HepG2 (cell line): ENCODE measurements around the gene NUDT9. TPM values are rescaled to one million over a fixed set of nuclear protein-coding genes. Genes with fewer than 3 reads are reported as not detected.

Source experiments
- AGO1 ChIP-seq: fragments of 200-400 bp; formaldehyde crosslinking; IDR thresholded peaks from 2 replicates; pipeline ENCODE4 v1.6.1; 2017; ENCODE audit warnings: mild to moderate bottlenecking, low read depth, low read length, moderate library complexity; ENCODE audit not compliant: poor library complexity, severe bottlenecking
- ARNT ChIP-seq: fragments of 450-650 bp; IDR thresholded peaks from 2 replicates; pipeline ENCODE4 v1.6.1; 2017
- CBX2 ChIP-seq, 2 experiments: fragments of 200-600 bp in 1 of 2; sonication (generic); formaldehyde crosslinking in 1 of 2; IDR thresholded peaks; 2 replicates each; pipeline versions ENCODE4 v1.7.0 to v1.8.1; 2018 to 2022; ENCODE audit warnings: low read depth in 2 of 2, low read length in 1 of 2, mild to moderate bottlenecking in 1 of 2, missing genetic modification reagents in 1 of 2
- MLX ChIP-seq: IDR thresholded peaks from 2 replicates; pipeline ENCODE4 v1.6.1; 2016
- NAIF1 ChIP-seq: sonication (generic); formaldehyde crosslinking; IDR thresholded peaks from 2 replicates; pipeline ENCODE4 v1.5.0; 2020; ENCODE audit warnings: mild to moderate bottlenecking, missing genetic modification reagents, borderline replicate concordance
- PRDM15 ChIP-seq: sonication (generic); formaldehyde crosslinking; IDR thresholded peaks from 2 replicates; pipeline ENCODE4 v1.4.0; 2020; ENCODE audit warnings: missing genetic modification reagents
- ZBTB33 ChIP-seq: sonication (generic); formaldehyde crosslinking; IDR thresholded peaks from 2 replicates; pipeline ENCODE4 v1.4.0; 2020; ENCODE audit warnings: missing genetic modification reagents
- ZNF101 ChIP-seq: sonication (generic); formaldehyde crosslinking; IDR thresholded peaks from 2 replicates; pipeline ENCODE4 v1.4.0; 2020; ENCODE audit warnings: mild to moderate bottlenecking, low read depth, missing genetic modification reagents, borderline replicate concordance
- ZNF142 ChIP-seq: sonication (generic); formaldehyde crosslinking; IDR thresholded peaks from 2 replicates; pipeline ENCODE4 v1.4.0; 2020; ENCODE audit warnings: missing genetic modification reagents
- ZNF749 ChIP-seq: sonication (generic); formaldehyde crosslinking; IDR thresholded peaks from 2 replicates; pipeline ENCODE4 v1.8.0; 2022; ENCODE audit warnings: mild to moderate bottlenecking, missing genetic modification reagents, moderate library complexity, borderline replicate concordance
- ZNF782 ChIP-seq: sonication (generic); formaldehyde crosslinking; IDR thresholded peaks from 2 replicates; pipeline ENCODE4 v1.4.0; 2020; ENCODE audit warnings: missing genetic modification reagents, mild to moderate bottlenecking, borderline replicate concordance
- ZNF879 ChIP-seq: sonication (generic); formaldehyde crosslinking; IDR thresholded peaks from 2 replicates; pipeline ENCODE4 v1.8.1; 2023; ENCODE audit warnings: missing genetic modification reagents
- polyA plus RNA-seq, 8 experiments: library from polyadenylated mRNA; depleted of rRNA in 3 of 8; stranded (reverse) in 7 of 8; unstranded in 1 of 8; fragments of >200 nt; fragmentation: Illumina TruSeq in 4 of 8; extraction: Trizol in 4 of 8; gene quantifications; 2 replicates each; pipeline versions ENCODE4 v1.2.1 to v1.2.3, GENCODE V29; 2011 to 2016; ENCODE audit warnings: low read depth in 4 of 8, missing spikeins in 1 of 8, mixed read lengths in 1 of 8; ENCODE audit not compliant: insufficient read depth in 1 of 8
- total RNA-seq, 5 experiments: library from RNA; depleted of rRNA; stranded (reverse); fragments of >200 nt; fragmentation: Illumina TruSeq; extraction: Trizol; gene quantifications; 2 replicates each; pipeline ENCODE4 v1.2.3, GENCODE V29; 2016; ENCODE audit warnings: low read depth in 1 of 5

Gene NUDT9
- total and polyA plus RNA-seq, 2 of the 13 experiments (the other 11 are each of a cell fraction or from before 2014, with no cell fraction given) = 10.4 to 12.3 TPM

- TF ChIP-seq ZBTB33 (CRISPR knock-in tag) = no peak
- TF ChIP-seq ZNF749 (CRISPR knock-in tag) = peak; percentile 80; the same call in 1 of the 2 replicates
- no peak; the same call in 1 of the 2 replicates for TF ChIP-seq ZNF782 (CRISPR knock-in tag)
- no peak for TF ChIP-seq ZNF879 (CRISPR knock-in tag)
- no peak for TF ChIP-seq PRDM15 (CRISPR knock-in tag)
- peak; percentile 89 for TF ChIP-seq NAIF1
- no peak for TF ChIP-seq ARNT
- no peak; the same call in 1 of the 2 replicates for TF ChIP-seq ZNF142 (CRISPR knock-in tag)
- TF ChIP-seq MLX (CRISPR knock-in tag) = no peak
- TF ChIP-seq AGO1 = no peak
- no peak for TF ChIP-seq ZNF101 (CRISPR knock-in tag)
- TF ChIP-seq CBX2 (IDR thresholded peaks at IDR 0.05; ENCODE audit: low read depth, low read length) = no peak
- TF ChIP-seq CBX2 (CRISPR knock-in tag; IDR thresholded peaks at IDR 0.05; ENCODE audit: low read depth) = no peak
Measured at GRCh38 chr4:87390891-87391575, 31.3 kb upstream of the NUDT9 start, which contains the start of gene HSD17B11 (continued).
